ENCODE measurements around the gene GPC5. TPM values are rescaled to one million over a fixed set of nuclear protein-coding genes. Genes with fewer than 3 reads are reported as not detected.
A peak's percentile ranks its signal among the peaks of the same experiment; 100 is the strongest.

Gene GPC5
- total and polyA plus RNA-seq, 9 of the 15 experiments (the other 6 are each of a cell fraction or from before 2014, with no cell fraction given) = 0.18 to 0.27 TPM; not detected in 7

DNA sequence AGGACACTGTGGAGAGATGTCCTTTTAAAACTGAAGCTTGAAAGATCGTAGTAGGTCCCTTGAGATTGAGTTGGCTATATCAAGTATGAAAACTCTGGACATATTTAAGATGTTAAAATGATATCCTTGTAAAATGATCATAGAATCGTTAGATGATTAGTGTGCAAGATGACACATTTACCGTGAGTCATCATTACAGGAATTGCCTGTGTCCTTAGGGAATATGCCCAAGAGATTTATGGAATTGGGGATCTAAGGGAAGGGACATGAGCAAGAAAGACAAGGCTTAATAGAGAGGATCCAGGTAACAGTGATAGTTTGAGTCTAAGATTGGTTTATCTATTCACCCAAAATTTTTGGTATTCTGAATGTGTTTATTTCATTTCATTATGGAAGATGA is 233.7 kb downstream of the GPC5 start:
- TF ChIP-seq NFE2L1 (tag; IDR thresholded peaks at IDR 0.05; ENCODE audit: borderline replicate concordance, low read depth) = 0 out of 2 replicates have a peak, but pooled peaks have one; percentile 2
- TF ChIP-seq SAP30 (IDR thresholded peaks at IDR 0.05; ENCODE audit: borderline replicate concordance, insufficient read depth, low read depth, low read length, poor library complexity, severe bottlenecking) = no peak
- TF ChIP-seq NR4A1 (CRISPR knock-in tag; IDR thresholded peaks at IDR 0.05) = no peak
- no peak for TF ChIP-seq NR4A1 (tag; IDR thresholded peaks at IDR 0.05)
- H3K36me3 ChIP-seq (ENCODE audit: control insufficient read depth, insufficient read depth, low read length) = no peaks in the 10 kb centered on the region
- H3K4me1 ChIP-seq (replicated peaks in 1 of 2; ENCODE audit: control insufficient read depth in 2 of 2, insufficient read depth in 2 of 2, low read length in 2 of 2) = no peaks in the 10 kb centered on the region
- in situ Hi-C loops (cut with MboI) = no loop called here
- no peaks in the 10 kb centered on the region for H4K20me1 ChIP-seq (replicated peaks; ENCODE audit: control insufficient read depth, insufficient read depth, low read length)
- no peak overlapping the region for H2AFZ ChIP-seq (ENCODE audit: low read depth, low read length)
- no peak for ATAC-seq
- no peaks in the 10 kb centered on the region for H3K9me1 ChIP-seq (ENCODE audit: control insufficient read depth, insufficient read depth, low read length)
- H3K9ac ChIP-seq (ENCODE audit: insufficient read depth in 1 of 2, low read depth in 2 of 2, low read length in 2 of 2) = no peak overlapping the region
- H3K4me2 ChIP-seq (ENCODE audit: insufficient read depth, low read length) = no peak overlapping the region
- WGBS (ENCODE audit: insufficient coverage, low coverage, missing lambda C conversion rate) = 1% methylated on average over 3 of the region's 3 CpGs
- BruUV-seq (replicated peaks) = no TSS peak
- no peaks in the 10 kb centered on the region for H3K9me3 ChIP-seq (replicated peaks; ENCODE audit: control insufficient read depth, insufficient read depth, low read depth, low read length)
- FAIRE-seq = no peak
- H3K27ac ChIP-seq (ENCODE audit: extremely low read depth, low read depth, low read length) = no peak overlapping the region
- no peak overlapping the region for H3K4me3 ChIP-seq
- POLR2A ChIA-PET = interaction anchor here (0.6 to 0.7 kb wide), 2 partner anchors 9 kb away, joined by 3 read pairs; no protein-coding TSS in a partner anchor
- CTCF ChIA-PET (ENCODE audit: low intra/inter-chr PET ratio) = no interaction called here
- H3K27me3 ChIP-seq (ENCODE audit: control insufficient read depth in 2 of 2, insufficient read depth in 2 of 2, low read length in 2 of 2) = no peaks in the 10 kb centered on the region
- intact Hi-C loops (cut with micrococcal nuclease) = no loop called here
- no peaks in the 10 kb centered on the region for H3K79me2 ChIP-seq (ENCODE audit: control insufficient read depth, insufficient read depth, low read length)
- DNase-seq (ENCODE audit: extremely low read depth in 1 of 4, low spot score in 3 of 4) = no peak

DNA sequence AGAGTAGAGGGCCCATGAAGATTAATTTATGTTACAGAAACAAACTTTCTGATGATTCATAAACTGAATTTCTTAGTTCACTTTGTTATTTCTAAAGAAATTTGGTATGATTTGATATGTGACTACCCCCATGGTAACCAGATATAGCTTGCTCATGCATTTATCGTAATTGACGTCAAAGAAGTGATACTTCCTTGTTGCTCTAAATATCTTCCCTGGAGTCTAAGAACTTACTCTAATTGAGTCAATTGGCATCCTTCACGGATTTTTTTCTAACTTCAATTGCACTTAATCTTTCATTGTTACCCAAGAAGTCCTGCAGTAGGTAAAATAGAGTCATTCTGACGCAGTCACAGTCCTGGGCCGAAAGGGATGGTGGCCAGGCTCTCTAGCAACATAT is 240.9 kb downstream of the GPC5 start:
- no peak overlapping the region for H3K4me2 ChIP-seq (ENCODE audit: insufficient read depth, low read length)
- no peaks in the 10 kb centered on the region for H4K20me1 ChIP-seq (replicated peaks; ENCODE audit: control insufficient read depth, insufficient read depth, low read length)
- H3K27me3 ChIP-seq (ENCODE audit: control insufficient read depth in 2 of 2, insufficient read depth in 2 of 2, low read length in 2 of 2) = no peaks in the 10 kb centered on the region
- CTCF ChIA-PET (ENCODE audit: low intra/inter-chr PET ratio) = no interaction called here
- no TSS peak for BruUV-seq (replicated peaks)
- DNase-seq (ENCODE audit: extremely low read depth in 1 of 4, low spot score in 3 of 4) (no peak), FAIRE-seq (no peak), ATAC-seq (no peak)
- in situ Hi-C loops (cut with MboI) = no loop called here
- H3K4me1 ChIP-seq (replicated peaks in 1 of 2; ENCODE audit: control insufficient read depth in 2 of 2, insufficient read depth in 2 of 2, low read length in 2 of 2) = no peaks in the 10 kb centered on the region
- 0 out of 2 replicates have a peak, but pooled peaks cover 2% of the 10 kb centered on the region for H3K9me3 ChIP-seq (replicated peaks; ENCODE audit: control insufficient read depth, insufficient read depth, low read depth, low read length)
- no peaks in the 10 kb centered on the region for H3K36me3 ChIP-seq (ENCODE audit: control insufficient read depth, insufficient read depth, low read length)
- WGBS (ENCODE audit: insufficient coverage, low coverage, missing lambda C conversion rate) = under 1% methylated on average over 5 of the region's 5 CpGs
- POLR2A ChIA-PET = no interaction called here
- H2AFZ ChIP-seq (ENCODE audit: low read depth, low read length) = no peak overlapping the region
- no peaks in the 10 kb centered on the region for H3K79me2 ChIP-seq (ENCODE audit: control insufficient read depth, insufficient read depth, low read length)
- no peaks in the 10 kb centered on the region for H3K9me1 ChIP-seq (ENCODE audit: control insufficient read depth, insufficient read depth, low read length)
- H3K9ac ChIP-seq (ENCODE audit: insufficient read depth in 1 of 2, low read depth in 2 of 2, low read length in 2 of 2) = no peak overlapping the region
- no peak overlapping the region for H3K4me3 ChIP-seq
- intact Hi-C loops (cut with micrococcal nuclease) = no loop called here
- 0 out of 2 replicates have a peak, but pooled peaks have one; percentile 13 for TF ChIP-seq ZNF507 (tag; conservative IDR thresholded peaks at IDR 0.05)
- TF ChIP-seq PHTF2 (CRISPR knock-in tag; IDR thresholded peaks at IDR 0.05) = no peak
- no peak overlapping the region for H3K27ac ChIP-seq (ENCODE audit: extremely low read depth, low read depth, low read length)
